Activated CD8-positive, alpha-beta T cell treated with anti-CD3 and anti-CD28 coated beads, Interleukin-2, amount 10 ng/mL, durations not matched to agents 7 days and 5 days (primary cell): ENCODE results near the gene ZNF14. TPM values are rescaled to one million over a fixed set of nuclear protein-coding genes. Genes with fewer than 3 reads are reported as not detected.
A peak's percentile ranks its signal among the peaks of the same experiment; 100 is the strongest.
"Not testable (repeated sequence)": the region's sequence is repeated elsewhere in the genome, so short reads cannot be mapped to it uniquely, and the experiment has no call there.

Experiments
- ATAC-seq: fragments of 150-1000 bp; cut with Tn5 transposase; one replicate; pipeline ENCODE4 v1.10.0; 2021; ENCODE audit warnings: moderate library complexity
- CTCF ChIA-PET: fragments of 350-600 bp; sonication (Branson Sonifier 250); formaldehyde crosslinking; loops from one replicate; lab custom pipeline; 2021; ENCODE audit warnings: antibody characterized with exemption; lab: Charles Lee
- POLR2A ChIA-PET: fragments of 350-600 bp; sonication (Branson Sonifier 250); formaldehyde crosslinking; loops from one replicate; lab custom pipeline; 2021; ENCODE audit warnings: antibody characterized with exemption; lab: Charles Lee
- DNase-seq: peaks from one replicate; pipeline ENCODE4 v3.0.0-alpha.2; 2020
- H3K27ac Mint-ChIP-seq: one replicate; pipeline ENCODE4 v1.8.0; 2021; ENCODE audit warnings: mild to moderate bottlenecking, mixed read lengths
- H3K27me3 Mint-ChIP-seq: one replicate; pipeline ENCODE4 v1.8.0; 2021; ENCODE audit warnings: low read depth, mixed read lengths
- H3K36me3 Mint-ChIP-seq: one replicate; pipeline ENCODE4 v1.8.0; 2021; ENCODE audit warnings: low read depth, mixed read lengths
- H3K4me1 Mint-ChIP-seq: one replicate; pipeline ENCODE4 v1.8.0; 2021; ENCODE audit warnings: low read depth, mixed read lengths
- H3K4me3 Mint-ChIP-seq: one replicate; pipeline ENCODE4 v1.8.0; 2021; ENCODE audit warnings: mild to moderate bottlenecking, mixed read lengths
- H3K9me3 Mint-ChIP-seq: one replicate; pipeline ENCODE4 v1.8.0; 2022; ENCODE audit warnings: mixed read lengths; ENCODE audit not compliant: insufficient read depth
- total RNA-seq, 2 experiments: library from RNA; stranded (reverse); gene quantifications; one replicate each; pipeline ENCODE4 v1.2.3, GENCODE V29; 2021

ZNF14 gene
- total RNA-seq, 2 experiments from 2014 or later = 6.9 TPM

DNA sequence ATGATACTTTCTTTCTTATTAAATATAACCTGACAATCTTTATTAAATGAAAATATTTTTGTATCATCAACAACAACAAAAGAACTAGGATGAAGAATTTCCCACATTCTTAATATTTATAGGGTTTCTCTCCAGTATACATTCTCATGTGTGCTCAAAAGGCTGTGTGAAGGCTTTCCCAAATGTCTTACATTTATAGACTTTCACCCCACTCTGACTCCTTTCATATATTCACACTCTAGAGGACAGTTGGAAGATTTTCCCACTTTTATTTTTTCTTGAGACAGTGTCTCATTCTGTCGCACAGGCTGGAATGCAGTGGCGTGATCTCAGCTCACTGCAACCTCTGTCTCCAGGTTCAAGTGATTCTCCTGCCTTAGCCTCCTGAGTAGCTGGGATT is 22.4 kb downstream of the ZNF14 start:
- DNase-seq (no peak), ATAC-seq (no peak)
- H3K27ac Mint-ChIP-seq = no peak overlapping the region
- H3K36me3 Mint-ChIP-seq = peaks cover 85% of the 10 kb centered on the region
- no peak overlapping the region for H3K4me3 Mint-ChIP-seq
- peaks cover 67% of the 10 kb centered on the region for H3K9me3 Mint-ChIP-seq
- CTCF ChIA-PET = no interaction called here
- no peaks in the 10 kb centered on the region for H3K4me1 Mint-ChIP-seq
- no peaks in the 10 kb centered on the region for H3K27me3 Mint-ChIP-seq
- POLR2A ChIA-PET = no interaction called here

GRCh38 chr19:19704836-19705235 is 28.1 kb downstream of the ZNF14 start:
- Mint-ChIP-seq H3K4me1 (no peaks in the 10 kb centered on the region), H3K36me3 (peaks cover 56% of the 10 kb centered on the region), H3K27ac (no peak overlapping the region), H3K9me3 (peaks cover 57% of the 10 kb centered on the region), H3K4me3 (no peak overlapping the region), H3K27me3 (no peaks in the 10 kb centered on the region)
- ChIA-PET CTCF (no interaction called here), POLR2A (no interaction called here)
- DNase-seq (no peak), ATAC-seq (no peak)

GRCh38 chr19:19700493-19700892 is 32.4 kb downstream of the ZNF14 start:
- peaks cover 32% of the 10 kb centered on the region for H3K36me3 Mint-ChIP-seq
- DNase-seq, H3K4me3 Mint-ChIP-seq, CTCF ChIA-PET, ATAC-seq, H3K4me1 Mint-ChIP-seq, POLR2A ChIA-PET, H3K27me3 Mint-ChIP-seq, H3K27ac Mint-ChIP-seq: not testable (repeated sequence)
- peaks cover 44% of the 10 kb centered on the region for H3K9me3 Mint-ChIP-seq

- Mint-ChIP-seq H3K27ac (no peak overlapping the region), H3K36me3 (peaks cover 20% of the 10 kb centered on the region), H3K9me3 (peaks cover 32% of the 10 kb centered on the region), H3K4me3 (no peak overlapping the region), H3K4me1 (no peaks in the 10 kb centered on the region), H3K27me3 (no peaks in the 10 kb centered on the region)
- ATAC-seq = no peak
- no peak for DNase-seq
- ChIA-PET POLR2A (interaction anchor here (0.6 kb wide), 1 partner anchor 1230 kb away, joined by 3 read pairs; no protein-coding TSS in a partner anchor), CTCF (no interaction called here)
These were observed 35.3 kb downstream of the ZNF14 start for GRCh38 chr19:19697589-19697988.

GRCh38 chr19:19696386-19696785 is 36.5 kb downstream of the ZNF14 start:
- Mint-ChIP-seq H3K36me3 (peaks cover 23% of the 10 kb centered on the region), H3K4me3 (no peak overlapping the region), H3K27ac (no peak overlapping the region), H3K4me1 (no peaks in the 10 kb centered on the region), H3K27me3 (no peaks in the 10 kb centered on the region), H3K9me3 (peaks cover 32% of the 10 kb centered on the region)
- ATAC-seq (no peak), DNase-seq (no peak)
- ChIA-PET CTCF (no interaction called here), POLR2A (no interaction called here)

DNA sequence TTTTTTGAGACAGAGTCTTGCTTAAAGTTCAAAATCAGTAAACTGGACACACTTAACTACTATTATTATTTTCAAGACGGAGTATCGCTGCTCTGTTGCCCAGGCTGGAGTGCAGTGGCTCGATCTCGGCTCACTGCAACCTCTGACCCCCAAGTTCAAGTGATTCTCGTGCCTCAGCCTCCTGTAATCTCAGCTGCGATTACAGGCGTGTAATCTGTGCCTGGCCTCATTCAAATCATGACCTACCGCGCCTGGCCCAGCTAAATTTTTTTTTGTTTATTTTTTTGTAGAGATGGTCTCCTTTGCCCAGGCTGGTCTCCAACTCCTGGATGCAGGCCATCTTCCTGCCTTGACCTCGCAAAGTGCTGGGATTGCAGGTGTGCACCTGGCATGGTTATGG is 41.2 kb downstream of the ZNF14 start:
- Mint-ChIP-seq H3K4me3 (no peak overlapping the region), H3K4me1 (no peaks in the 10 kb centered on the region), H3K36me3 (peaks cover 25% of the 10 kb centered on the region), H3K27ac (no peak overlapping the region), H3K9me3 (peaks cover 10% of the 10 kb centered on the region), H3K27me3 (no peaks in the 10 kb centered on the region)
- DNase-seq (no peak), ATAC-seq (no peak)
- POLR2A ChIA-PET = interaction anchor here (1.5 kb wide), 1 partner anchor 22 kb away, joined by 6 read pairs; no protein-coding TSS in a partner anchor
- CTCF ChIA-PET = no interaction called here

- H3K4me1 Mint-ChIP-seq, H3K27ac Mint-ChIP-seq, H3K27me3 Mint-ChIP-seq, DNase-seq, H3K4me3 Mint-ChIP-seq, CTCF ChIA-PET, ATAC-seq: not testable (repeated sequence)
- POLR2A ChIA-PET = interaction anchor here (1.2 kb wide), 1 partner anchor 19 kb away, joined by 6 read pairs; no protein-coding TSS in a partner anchor
- peaks cover 15% of the 10 kb centered on the region for H3K9me3 Mint-ChIP-seq
- peaks cover 37% of the 10 kb centered on the region for H3K36me3 Mint-ChIP-seq
These were observed 43.9 kb downstream of the ZNF14 start for GRCh38 chr19:19689023-19689422.

- no peaks in the 10 kb centered on the region for H3K27me3 Mint-ChIP-seq
- H3K9me3 Mint-ChIP-seq = peaks cover 24% of the 10 kb centered on the region
- H3K4me3 Mint-ChIP-seq = no peak overlapping the region
- H3K36me3 Mint-ChIP-seq = peaks cover 51% of the 10 kb centered on the region
- no peaks in the 10 kb centered on the region for H3K4me1 Mint-ChIP-seq
- ChIA-PET POLR2A (interaction anchor here (1.0 kb wide), 1 partner anchor 18 kb away, joined by 6 read pairs; the partner anchor contains the start of gene ZNF101), CTCF (interaction anchor here (0.9 to 1.3 kb wide), 2 partner anchors 133 to 155 kb away, joined by 3 to 6 read pairs; no protein-coding TSS in a partner anchor)
- H3K27ac Mint-ChIP-seq = peak overlapping the region; percentile 37
- DNase-seq (no peak), ATAC-seq (peak; percentile 53)
These were observed 45.8 kb downstream of the ZNF14 start for GRCh38 chr19:19687090-19687489.

GRCh38 chr19:19686580-19686979 is 46.3 kb downstream of the ZNF14 start:
- POLR2A ChIA-PET = interaction anchor here (1.0 kb wide), 1 partner anchor 18 kb away, joined by 6 read pairs; the partner anchor contains the start of gene ZNF101
- Mint-ChIP-seq H3K4me1 (no peaks in the 10 kb centered on the region), H3K27ac (no peak overlapping the region), H3K4me3 (no peak overlapping the region), H3K36me3 (peaks cover 54% of the 10 kb centered on the region), H3K9me3 (peaks cover 24% of the 10 kb centered on the region), H3K27me3 (no peaks in the 10 kb centered on the region)
- ATAC-seq (peak; percentile 56), DNase-seq (no peak)
- CTCF ChIA-PET = interaction anchor here (0.9 to 1.3 kb wide), 2 partner anchors 132 to 154 kb away, joined by 3 to 6 read pairs; no protein-coding TSS in a partner anchor

- peak; percentile 12 for ATAC-seq
- Mint-ChIP-seq H3K36me3 (peaks cover 58% of the 10 kb centered on the region), H3K9me3 (peaks cover 27% of the 10 kb centered on the region)
- not testable (repeated sequence) for DNase-seq, H3K4me1 Mint-ChIP-seq, H3K27ac Mint-ChIP-seq, H3K27me3 Mint-ChIP-seq, H3K4me3 Mint-ChIP-seq
- ChIA-PET POLR2A (interaction anchor here (1.2 kb wide), 1 partner anchor 18 kb away, joined by 6 read pairs; the partner anchor contains the start of gene ZNF101), CTCF (interaction anchor here (1.3 kb wide), 1 partner anchor 154 kb away, joined by 6 read pairs; no protein-coding TSS in a partner anchor)
These were observed 46.8 kb downstream of the ZNF14 start for GRCh38 chr19:19686119-19686518.

GRCh38 chr19:19679176-19680073 is 53.5 kb downstream of the ZNF14 start:
- Mint-ChIP-seq H3K9me3 (peaks cover 62% of the 10 kb centered on the region), H3K4me1 (peaks cover 5% of the 10 kb centered on the region), H3K36me3 (peaks cover 93% of the 10 kb centered on the region), H3K4me3 (no peak overlapping the region), H3K27ac (no peak overlapping the region), H3K27me3 (no peaks in the 10 kb centered on the region)
- CTCF ChIA-PET = no interaction called here
- DNase-seq (no peak), ATAC-seq (no peak)
- POLR2A ChIA-PET = interaction anchor here (0.6 to 1.6 kb wide), 3 partner anchors 11 to 275 kb away, joined by 3 to 7 read pairs (median 3); partner anchors contain the start of gene ZNF101

GRCh38 chr19:19677579-19677978 is 55.3 kb downstream of the ZNF14 start:
- ChIA-PET CTCF (no interaction called here), POLR2A (interaction anchor here (1.2 to 1.6 kb wide), 2 partner anchors 9 kb away, joined by 4 to 7 read pairs; partner anchors contain the start of gene ZNF101)
- H3K36me3 Mint-ChIP-seq = peaks cover 94% of the 10 kb centered on the region
- H3K27me3 Mint-ChIP-seq = no peaks in the 10 kb centered on the region
- H3K9me3 Mint-ChIP-seq = peaks cover 53% of the 10 kb centered on the region
- DNase-seq (no peak), ATAC-seq (no peak)
- no peak overlapping the region for H3K4me3 Mint-ChIP-seq
- peaks cover 6% of the 10 kb centered on the region for H3K4me1 Mint-ChIP-seq
- no peak overlapping the region for H3K27ac Mint-ChIP-seq
